Measurements from ENCODE around the gene NTRK2. TPM values are rescaled to one million over a fixed set of nuclear protein-coding genes. Genes with fewer than 3 reads are reported as not detected.

Gene NTRK2
- total RNA-seq, 6 experiments from 2014 or later, result 0.18 to 0.49 (median 0.30) TPM

DNA sequence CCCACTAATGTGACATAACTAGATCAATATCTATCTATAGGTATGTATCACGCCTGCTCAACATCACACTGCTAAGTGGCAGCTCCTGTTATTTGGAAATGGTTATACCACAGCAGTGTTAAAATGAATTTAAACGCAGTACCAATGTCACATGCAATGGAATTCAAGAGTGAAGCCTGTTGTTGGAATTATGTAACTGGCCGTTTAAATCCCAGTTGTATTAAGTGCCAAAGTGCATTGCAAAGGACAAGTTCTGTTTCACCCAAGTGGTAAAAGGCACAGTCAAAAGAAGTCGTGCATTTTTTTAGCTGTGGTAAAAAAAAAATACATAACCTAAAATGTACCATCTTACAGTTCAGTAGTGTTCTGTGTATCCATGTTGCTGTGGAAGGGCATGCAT is 4.3 kb downstream of the NTRK2 start:
- DNase-seq, result no peak
- Histone ChIP-seq H3K9me3 (no peaks in the 10 kb centered on the region), H3K27ac (no peak overlapping the region), H3K4me3 (no peak overlapping the region), H3K36me3 (no peaks in the 10 kb centered on the region), H3K4me1 (peaks cover 0 to 12% (median 0%) of the 10 kb centered on the region in 4 donors), H3K27me3 (peaks cover 0 to 4% of the 10 kb centered on the region in 2 donors)
- intact Hi-C loops (cut with DNase I), result no loop called here
- TF ChIP-seq POLR2A (IDR thresholded peaks at IDR 0.05), result no peak
- no peak for TF ChIP-seq CTCF (IDR thresholded peaks at IDR 0.05)
- ATAC-seq, result no peak
- 42% methylated on average over 4 of the region's 4 CpGs for WGBS (ENCODE audit: insufficient coverage, low coverage, low lambda C conversion rate, missing lambda C conversion rate)

GRCh38 chr9:84677080-84677479 is 7.6 kb downstream of the NTRK2 start:
- Histone ChIP-seq H3K4me3 (no peak overlapping the region), H3K27ac (no peak overlapping the region), H3K36me3 (no peaks in the 10 kb centered on the region), H3K27me3 (no peaks in the 10 kb centered on the region), H3K4me1 (no peaks in the 10 kb centered on the region), H3K9me3 (no peaks in the 10 kb centered on the region)
- WGBS (ENCODE audit: insufficient coverage, low coverage, low lambda C conversion rate, missing lambda C conversion rate), result 51% methylated on average over 2 of the region's 5 CpGs
- TF ChIP-seq POLR2A (IDR thresholded peaks at IDR 0.05) (no peak), CTCF (IDR thresholded peaks at IDR 0.05) (no peak)
- intact Hi-C loops (cut with DNase I), result no loop called here
- DNase-seq (no peak), ATAC-seq (no peak)

DNA sequence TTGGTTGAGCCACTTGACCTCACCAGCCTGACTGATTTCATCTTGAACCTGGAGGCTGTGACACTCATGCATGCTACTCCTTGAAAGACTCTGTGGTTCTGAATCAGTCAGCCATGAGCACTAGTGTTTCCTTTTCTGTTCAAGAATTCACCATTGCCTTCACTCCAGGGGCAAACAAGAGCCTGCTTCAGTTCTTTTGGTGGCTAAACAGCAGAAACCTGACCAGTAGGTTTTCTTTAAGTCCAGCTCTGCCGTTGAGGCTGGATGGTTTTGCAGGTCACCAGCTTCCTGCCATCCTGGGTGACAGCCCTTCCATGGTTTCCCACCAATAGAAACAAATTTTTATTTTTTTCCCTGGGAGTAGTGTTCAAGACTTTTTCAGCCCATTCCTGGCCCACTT is 10.0 kb downstream of the NTRK2 start:
- WGBS (ENCODE audit: insufficient coverage, low coverage, low lambda C conversion rate, missing lambda C conversion rate), result 44% methylated on average over 1 of the region's 1 CpG
- Histone ChIP-seq H3K27me3 (no peaks in the 10 kb centered on the region), H3K27ac (no peak overlapping the region), H3K9me3 (no peaks in the 10 kb centered on the region), H3K36me3 (no peaks in the 10 kb centered on the region), H3K4me3 (no peak overlapping the region), H3K4me1 (no peaks in the 10 kb centered on the region)
- intact Hi-C loops (cut with DNase I), result no loop called here
- DNase-seq, result no peak
- TF ChIP-seq CTCF (IDR thresholded peaks at IDR 0.05) (no peak), POLR2A (IDR thresholded peaks at IDR 0.05) (no peak)
- no peak for ATAC-seq

GRCh38 chr9:84681516-84682285 is 12.2 kb downstream of the NTRK2 start:
- Histone ChIP-seq H3K27ac (no peak overlapping the region), H3K27me3 (no peaks in the 10 kb centered on the region), H3K4me1 (no peaks in the 10 kb centered on the region), H3K9me3 (no peaks in the 10 kb centered on the region), H3K36me3 (no peaks in the 10 kb centered on the region), H3K4me3 (no peak overlapping the region)
- TF ChIP-seq POLR2A (IDR thresholded peaks at IDR 0.05) (no peak), CTCF (IDR thresholded peaks at IDR 0.05) (no peak)
- intact Hi-C loops (cut with DNase I), result no loop called here
- WGBS (ENCODE audit: insufficient coverage, low coverage, low lambda C conversion rate, missing lambda C conversion rate), result 86% methylated on average over 6 of the region's 6 CpGs
- ATAC-seq (no peak), DNase-seq (no peak)
